GM21526 (cell line): ENCODE results near the gene TCTN2.

Source experiments
- ATAC-seq: cut with Tn5 transposase; IDR thresholded peaks from one replicate; pipeline ENCODE4 v1.9.1; 2021; ENCODE audit warnings: moderate library complexity; ENCODE audit not compliant: unreplicated experiment, low FRiP score

The TCTN2 gene

GRCh38 chr12:123733229-123733628 is 62.3 kb downstream of the TCTN2 start:
- no peak for ATAC-seq

GRCh38 chr12:123734268-123734667 is 63.4 kb downstream of the TCTN2 start:
- ATAC-seq = no peak

- no peak for ATAC-seq
These were observed 71.1 kb downstream of the TCTN2 start for GRCh38 chr12:123741937-123742572.

- ATAC-seq = no peak
These were observed 72.1 kb downstream of the TCTN2 start for GRCh38 chr12:123743002-123743401.

- no peak for ATAC-seq
These were observed 73.9 kb downstream of the TCTN2 start for GRCh38 chr12:123744836-123745235.

- no peak for ATAC-seq
These were observed 76.4 kb downstream of the TCTN2 start for GRCh38 chr12:123747309-123747708.

- no peak for ATAC-seq
These were observed 77.2 kb downstream of the TCTN2 start for GRCh38 chr12:123748161-123748560.

GRCh38 chr12:123748661-123749060 is 77.7 kb downstream of the TCTN2 start:
- ATAC-seq = no peak

GRCh38 chr12:123749355-123749754 is 78.4 kb downstream of the TCTN2 start:
- ATAC-seq = no peak

GRCh38 chr12:123750159-123750656 is 79.3 kb downstream of the TCTN2 start:
- no peak for ATAC-seq

GRCh38 chr12:123752046-123752445 is 81.1 kb downstream of the TCTN2 start:
- no peak for ATAC-seq

GRCh38 chr12:123754041-123754772 is 83.3 kb downstream of the TCTN2 start:
- ATAC-seq = no peak

GRCh38 chr12:123757561-123757960 is 86.6 kb downstream of the TCTN2 start:
- ATAC-seq = no peak
